Activated T-cell treated with anti-CD3 and anti-CD28 coated beads, Interleukin-2, amount 50 U/mL, for 24 hours (primary cell): ENCODE results near the gene TLR4.

Source experiments
- DNase-seq: peaks from one replicate; pipeline ENCODE4 v3.0.0-alpha.2; 2020
- H3K27ac Mint-ChIP-seq: 2 replicates; pipeline ENCODE4 v1.8.0; 2020; ENCODE audit warnings: mild to moderate bottlenecking, mixed read lengths
- H3K27me3 Mint-ChIP-seq: 2 replicates; pipeline ENCODE4 v1.8.0; 2020; ENCODE audit warnings: mixed read lengths
- H3K36me3 Mint-ChIP-seq: 2 replicates; pipeline ENCODE4 v1.8.0; 2020; ENCODE audit warnings: low read depth, mixed read lengths
- H3K4me1 Mint-ChIP-seq: 2 replicates; pipeline ENCODE4 v1.8.0; 2020; ENCODE audit warnings: low read depth, mixed read lengths
- H3K4me3 Mint-ChIP-seq: 2 replicates; pipeline ENCODE4 v1.8.0; 2020; ENCODE audit warnings: mild to moderate bottlenecking, moderate library complexity, mixed read lengths
- H3K9me3 Mint-ChIP-seq: 2 replicates; pipeline ENCODE4 v1.8.0; 2020; ENCODE audit warnings: mixed read lengths

TLR4 gene

GRCh38 chr9:117745598-117745997, 41.4 kb downstream of the TLR4 start:
- Mint-ChIP-seq H3K4me1 (no peaks in the 10 kb centered on the region), H3K9me3 (no peaks in the 10 kb centered on the region), H3K27me3 (peaks cover 31% of the 10 kb centered on the region), H3K4me3 (no peak overlapping the region), H3K36me3 (no peaks in the 10 kb centered on the region), H3K27ac (no peak overlapping the region)
- DNase-seq, result no peak

- H3K4me1 Mint-ChIP-seq, result no peaks in the 10 kb centered on the region
- no peak overlapping the region for H3K4me3 Mint-ChIP-seq
- H3K27ac Mint-ChIP-seq, result no peak overlapping the region
- no peaks in the 10 kb centered on the region for H3K9me3 Mint-ChIP-seq
- no peak for DNase-seq
- H3K27me3 Mint-ChIP-seq, result peaks cover 31% of the 10 kb centered on the region
- no peaks in the 10 kb centered on the region for H3K36me3 Mint-ChIP-seq
These were observed 42.1 kb downstream of the TLR4 start for GRCh38 chr9:117746263-117746662.

GRCh38 chr9:117747386-117747970, 43.3 kb downstream of the TLR4 start:
- no peaks in the 10 kb centered on the region for H3K36me3 Mint-ChIP-seq
- peaks cover 37% of the 10 kb centered on the region for H3K27me3 Mint-ChIP-seq
- H3K4me3 Mint-ChIP-seq, result no peak overlapping the region
- DNase-seq, result no peak
- no peaks in the 10 kb centered on the region for H3K4me1 Mint-ChIP-seq
- H3K9me3 Mint-ChIP-seq, result no peaks in the 10 kb centered on the region
- no peak overlapping the region for H3K27ac Mint-ChIP-seq

DNA sequence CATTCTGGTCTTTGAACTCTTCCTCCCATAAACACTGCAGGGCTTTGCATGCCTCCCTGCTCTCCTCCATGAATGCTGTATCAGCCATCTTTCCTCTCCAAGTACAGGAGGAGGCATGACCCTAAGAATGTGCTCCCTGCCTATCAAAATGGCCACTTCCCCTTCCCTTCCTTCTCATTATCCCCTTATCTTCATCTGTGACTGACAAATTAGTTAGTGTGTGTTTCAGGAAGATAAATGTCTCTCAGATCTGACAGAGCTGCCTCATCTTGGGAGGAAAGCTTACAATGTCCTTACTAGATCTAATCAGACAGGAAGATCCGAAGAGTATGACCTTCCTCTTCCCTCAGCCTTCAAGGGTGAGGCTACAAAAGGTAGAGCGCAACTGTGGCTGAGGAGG, 46.2 kb downstream of the TLR4 start:
- Mint-ChIP-seq H3K9me3 (no peaks in the 10 kb centered on the region), H3K4me1 (no peaks in the 10 kb centered on the region), H3K27me3 (peaks cover 29% of the 10 kb centered on the region), H3K27ac (no peak overlapping the region), H3K4me3 (no peak overlapping the region), H3K36me3 (no peaks in the 10 kb centered on the region)
- no peak for DNase-seq

GRCh38 chr9:117752894-117753293, 48.7 kb downstream of the TLR4 start:
- Mint-ChIP-seq H3K4me1 (no peaks in the 10 kb centered on the region), H3K27me3 (peaks cover 14% of the 10 kb centered on the region), H3K36me3 (no peaks in the 10 kb centered on the region), H3K9me3 (no peaks in the 10 kb centered on the region), H3K4me3 (no peak overlapping the region), H3K27ac (no peak overlapping the region)
- no peak for DNase-seq

DNA sequence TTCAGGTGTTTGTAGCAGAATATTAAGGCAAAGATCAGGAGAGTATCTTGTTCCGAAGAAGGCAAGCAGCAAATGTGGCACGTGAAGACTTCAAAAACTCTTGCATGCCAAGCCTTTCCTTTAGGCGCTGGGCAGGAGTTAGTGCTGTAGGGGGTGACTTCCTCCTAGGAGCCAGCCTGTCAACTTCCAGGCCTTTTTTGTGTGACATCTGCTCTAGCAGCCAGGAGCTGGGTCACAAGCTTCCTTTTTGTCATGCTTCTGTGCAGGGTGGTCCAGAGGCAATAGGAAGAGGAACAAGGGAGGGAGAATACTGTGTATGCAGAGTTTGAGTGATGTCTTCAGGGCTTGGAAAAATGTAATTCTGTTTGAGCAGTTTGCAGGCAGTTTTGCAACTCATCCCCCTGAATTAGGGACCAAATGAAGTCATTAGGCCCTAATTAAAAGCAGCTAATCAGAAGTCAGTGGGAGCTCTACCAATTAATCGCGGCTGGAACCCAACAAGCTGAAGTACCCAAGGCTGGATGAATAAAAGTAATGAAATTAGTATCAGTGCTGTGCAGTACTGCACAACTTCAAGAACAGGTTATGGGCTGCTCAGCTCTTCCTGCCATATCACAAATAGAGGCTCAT, 53.5 kb downstream of the TLR4 start:
- Mint-ChIP-seq H3K4me1 (no peaks in the 10 kb centered on the region), H3K27me3 (peaks cover 9% of the 10 kb centered on the region), H3K27ac (no peak overlapping the region), H3K9me3 (no peaks in the 10 kb centered on the region), H3K4me3 (no peak overlapping the region), H3K36me3 (no peaks in the 10 kb centered on the region)
- no peak for DNase-seq

DNA sequence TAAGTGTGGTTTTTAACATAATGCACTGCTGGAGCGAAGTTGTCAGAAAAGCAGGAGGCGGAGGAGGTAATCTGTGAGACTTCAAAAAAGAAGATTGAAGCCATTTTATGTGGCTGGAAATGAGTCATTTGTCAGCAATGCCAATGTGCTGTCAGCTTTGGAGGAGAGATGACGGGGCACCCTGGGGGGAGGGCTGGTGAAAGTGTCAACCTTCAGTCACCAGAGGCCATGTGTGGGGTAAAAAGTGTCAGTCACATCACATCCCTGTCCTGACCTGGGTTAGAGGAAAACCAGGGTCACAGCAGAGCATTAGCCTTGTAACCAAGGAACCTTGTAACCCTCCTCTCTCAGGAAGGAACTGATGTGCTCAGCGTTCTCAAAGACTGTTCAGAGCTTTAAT, 59.1 kb downstream of the TLR4 start:
- Mint-ChIP-seq H3K27ac (no peak overlapping the region), H3K36me3 (no peaks in the 10 kb centered on the region), H3K27me3 (peaks cover 15% of the 10 kb centered on the region), H3K4me1 (no peaks in the 10 kb centered on the region), H3K4me3 (no peak overlapping the region), H3K9me3 (no peaks in the 10 kb centered on the region)
- DNase-seq, result no peak

DNA sequence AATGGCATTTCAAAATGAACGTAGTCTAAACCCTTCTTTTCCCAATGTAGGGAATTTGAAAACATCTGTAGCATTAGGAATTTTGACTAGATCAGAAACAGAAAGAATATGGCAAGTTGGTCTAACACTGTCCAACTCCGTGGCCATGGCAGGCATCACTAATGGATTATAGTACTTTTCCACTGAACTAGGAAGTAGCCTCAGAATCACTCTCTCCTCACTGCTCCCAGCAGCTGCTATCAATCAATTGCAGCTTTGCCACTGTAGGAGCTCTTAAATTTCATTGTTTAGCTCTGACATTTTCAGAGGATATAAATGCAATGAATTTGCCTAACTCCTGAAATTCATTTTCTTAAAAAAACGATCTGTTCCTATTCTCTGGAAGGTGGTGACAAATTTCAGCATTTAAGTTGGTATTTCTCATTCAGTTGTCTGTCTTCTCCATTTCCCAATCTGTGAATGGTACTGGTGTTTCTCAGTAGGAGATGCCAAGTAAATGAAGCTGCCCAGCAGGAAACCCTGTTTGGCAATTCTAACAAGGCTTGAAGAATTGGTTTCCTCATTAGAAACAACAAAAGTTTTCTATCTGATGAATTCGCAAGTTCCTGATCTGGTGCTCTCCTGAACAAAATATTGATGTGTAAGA, 64.7 kb downstream of the TLR4 start:
- Mint-ChIP-seq H3K4me3 (no peak overlapping the region), H3K36me3 (no peaks in the 10 kb centered on the region), H3K27me3 (peaks cover 23% of the 10 kb centered on the region), H3K9me3 (no peaks in the 10 kb centered on the region), H3K27ac (no peak overlapping the region), H3K4me1 (no peaks in the 10 kb centered on the region)
- DNase-seq, result no peak

DNA sequence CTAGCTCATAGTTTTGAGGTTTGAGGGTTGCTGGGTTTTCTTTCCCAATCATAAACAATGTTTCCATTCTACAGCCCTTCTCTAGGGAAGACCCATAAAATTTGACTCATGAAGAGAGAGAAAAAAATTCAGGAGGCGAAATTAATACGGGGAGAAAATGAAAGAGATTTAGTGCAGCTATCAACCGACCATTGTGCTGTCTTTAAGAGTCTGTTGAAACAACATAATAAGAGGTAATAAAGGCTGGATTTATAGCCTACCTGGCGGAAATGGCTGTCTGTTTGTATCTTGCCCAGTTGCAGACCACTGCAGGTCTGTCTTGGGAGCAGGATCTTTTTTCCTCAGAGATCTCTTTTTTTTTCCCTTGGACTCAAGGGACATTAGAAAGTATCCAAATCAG, 66.9 kb downstream of the TLR4 start:
- Mint-ChIP-seq H3K36me3 (no peaks in the 10 kb centered on the region), H3K9me3 (no peaks in the 10 kb centered on the region), H3K27ac (no peak overlapping the region), H3K4me3 (no peak overlapping the region), H3K4me1 (no peaks in the 10 kb centered on the region), H3K27me3 (peaks cover 23% of the 10 kb centered on the region)
- DNase-seq, result no peak

DNA sequence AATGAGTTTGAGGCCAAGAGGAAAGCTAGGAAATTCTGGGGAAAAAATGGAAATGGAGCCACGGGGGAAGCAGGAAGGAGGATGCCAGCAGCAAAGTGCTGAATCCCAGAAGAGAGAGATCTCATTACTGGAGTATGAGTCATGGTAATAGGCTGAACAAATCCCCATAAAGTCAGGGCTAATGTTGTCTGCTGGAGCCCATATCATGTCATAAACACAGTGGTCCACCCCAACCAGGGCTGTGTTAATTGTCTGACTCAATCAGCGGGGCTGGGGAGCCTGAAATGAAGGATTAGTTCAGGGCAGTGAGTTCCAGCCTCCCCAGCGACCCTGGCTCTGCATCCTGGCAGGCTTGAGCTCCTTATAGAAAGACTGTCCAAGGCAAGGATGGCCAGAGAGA, 68.8 kb downstream of the TLR4 start:
- no peak overlapping the region for H3K4me3 Mint-ChIP-seq
- H3K27me3 Mint-ChIP-seq, result peaks cover 22% of the 10 kb centered on the region
- no peaks in the 10 kb centered on the region for H3K4me1 Mint-ChIP-seq
- no peak overlapping the region for H3K27ac Mint-ChIP-seq
- H3K9me3 Mint-ChIP-seq, result no peaks in the 10 kb centered on the region
- DNase-seq, result no peak
- no peaks in the 10 kb centered on the region for H3K36me3 Mint-ChIP-seq
